HG02981 (cell line): ENCODE data around the gene SPDYE9.
"Not testable (repeated sequence)": the region's sequence is repeated elsewhere in the genome, so short reads cannot be mapped to it uniquely, and the experiment has no call there.

Source experiments
- ATAC-seq: cut with Tn5 transposase; IDR thresholded peaks from one replicate; pipeline ENCODE4 v1.9.1; 2021; ENCODE audit warnings: mild to moderate bottlenecking, moderate library complexity; ENCODE audit not compliant: unreplicated experiment

The SPDYE9 gene, protein sequence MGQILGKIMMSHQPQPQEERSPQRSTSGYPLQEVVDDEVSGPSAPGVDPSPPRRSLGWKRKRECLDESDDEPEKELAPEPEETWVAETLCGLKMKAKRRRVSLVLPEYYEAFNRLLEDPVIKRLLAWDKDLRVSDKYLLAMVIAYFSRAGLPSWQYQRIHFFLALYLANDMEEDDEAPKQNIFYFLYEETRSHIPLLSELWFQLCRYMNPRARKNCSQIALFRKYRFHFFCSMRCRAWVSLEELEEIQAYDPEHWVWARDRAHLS

DNA sequence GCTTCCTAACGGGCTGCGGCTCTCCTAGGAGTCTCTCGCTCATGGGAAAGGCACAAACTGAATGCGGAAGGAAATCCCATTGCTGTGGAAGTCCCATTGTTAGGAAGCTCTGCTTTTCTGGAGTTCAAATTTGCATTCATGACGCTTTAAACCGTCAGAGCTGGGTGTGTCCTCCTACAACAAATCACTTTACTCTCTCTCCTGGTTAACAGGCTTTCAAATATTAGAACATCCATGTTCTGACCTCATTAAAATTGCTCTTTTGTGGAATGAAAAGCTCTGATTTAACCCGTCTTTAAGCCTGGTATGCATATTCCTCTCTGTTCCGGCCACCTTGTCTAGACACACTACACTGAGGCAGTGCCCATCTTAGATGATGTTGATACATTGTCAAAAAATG, at the start of gene SPDYE9:
Gene SPDYE9 (minus strand): TSS at position 101 of the 400 bp plus-strand sequence. CDS start 1,800 bp downstream, outside the sequence.
- not testable (repeated sequence) for ATAC-seq

DNA sequence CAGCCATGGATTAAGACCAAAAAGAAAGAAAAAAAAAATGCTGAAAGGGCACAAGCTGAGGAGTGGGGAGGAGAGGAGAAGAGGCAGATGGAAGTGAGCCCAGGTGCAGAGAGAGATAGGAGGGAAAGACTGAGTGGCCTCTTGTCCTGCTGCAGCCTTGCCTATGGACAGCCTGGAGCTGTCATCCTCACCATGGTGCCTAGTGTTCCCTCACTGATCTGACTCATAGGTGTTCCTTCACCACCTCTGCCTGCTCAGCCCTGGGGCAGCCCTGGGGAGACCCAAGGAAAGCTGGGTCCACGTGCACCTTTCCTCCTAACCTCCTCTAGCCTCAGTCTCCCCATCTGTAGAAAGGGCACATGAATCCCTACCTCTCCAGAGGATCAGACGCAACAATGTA, 49.0 kb upstream of the SPDYE9 start:
- ATAC-seq, result not testable (repeated sequence)

DNA sequence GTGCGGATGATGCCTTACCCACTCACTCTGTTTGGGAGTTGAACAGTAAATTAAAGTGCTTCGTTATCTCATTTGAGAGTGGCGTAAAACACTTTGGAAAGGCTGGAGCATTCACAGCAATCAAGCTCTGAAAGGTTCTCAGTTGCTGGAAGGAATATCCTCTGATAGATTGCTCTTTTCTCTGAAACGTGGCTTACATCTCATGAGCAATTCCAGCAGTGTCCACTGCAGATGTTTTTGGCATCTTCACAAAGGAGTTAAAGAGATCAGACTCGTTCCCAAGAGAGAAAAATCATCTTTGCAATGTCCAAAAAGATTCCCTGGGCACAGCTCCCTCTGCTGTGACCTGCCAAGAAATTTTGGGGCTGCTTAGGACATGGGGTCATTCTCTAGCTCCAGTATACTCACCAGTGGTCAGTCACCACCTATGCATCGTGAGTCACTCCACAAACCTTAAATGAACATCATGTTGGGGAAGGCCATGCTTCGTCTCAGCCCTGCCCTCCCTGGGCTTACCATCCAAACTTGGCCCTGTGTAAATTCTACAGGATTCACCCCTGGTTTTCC, 46.9 kb upstream of the SPDYE9 start:
- ATAC-seq, result not testable (repeated sequence)

DNA sequence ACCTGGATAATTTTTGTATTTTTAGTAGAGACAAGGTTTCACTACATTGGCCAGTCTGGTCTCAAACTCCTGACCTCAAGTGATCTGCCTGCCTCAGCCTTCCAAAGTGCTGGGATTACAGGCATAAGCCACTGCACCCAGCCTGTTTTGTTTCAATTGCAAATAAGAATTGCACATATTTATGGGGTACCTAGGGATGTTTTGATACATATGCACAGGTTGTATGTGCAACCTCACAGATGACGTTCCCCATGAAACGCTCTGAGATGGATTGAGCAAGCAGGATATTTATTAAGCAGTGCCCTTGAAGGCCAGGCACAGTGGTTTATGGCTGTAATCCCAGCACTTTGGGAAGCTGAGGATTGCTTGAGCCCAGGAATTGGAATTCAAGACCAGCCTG, 44.8 kb upstream of the SPDYE9 start:
- ATAC-seq, result not testable (repeated sequence)

DNA sequence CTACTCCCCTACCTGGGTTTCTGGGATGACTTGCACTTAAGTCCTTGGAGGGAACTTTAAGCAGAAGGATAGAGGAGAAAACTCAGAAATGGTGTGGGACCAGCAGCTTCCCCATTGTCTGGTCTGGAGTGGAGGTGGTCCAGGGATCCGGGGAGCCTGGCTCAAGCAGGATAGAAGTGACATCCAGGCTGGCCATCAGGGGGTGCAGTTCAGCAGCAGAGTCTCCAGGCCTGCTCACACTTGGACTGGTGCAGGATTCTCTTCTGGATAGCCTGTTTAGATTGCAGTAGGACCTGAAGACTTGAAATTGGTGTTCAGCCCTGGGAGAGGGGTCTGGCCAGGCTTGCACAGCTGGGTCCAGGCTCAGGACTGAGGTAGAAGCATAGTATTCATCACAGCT, 38.3 kb upstream of the SPDYE9 start:
- not testable (repeated sequence) for ATAC-seq

DNA sequence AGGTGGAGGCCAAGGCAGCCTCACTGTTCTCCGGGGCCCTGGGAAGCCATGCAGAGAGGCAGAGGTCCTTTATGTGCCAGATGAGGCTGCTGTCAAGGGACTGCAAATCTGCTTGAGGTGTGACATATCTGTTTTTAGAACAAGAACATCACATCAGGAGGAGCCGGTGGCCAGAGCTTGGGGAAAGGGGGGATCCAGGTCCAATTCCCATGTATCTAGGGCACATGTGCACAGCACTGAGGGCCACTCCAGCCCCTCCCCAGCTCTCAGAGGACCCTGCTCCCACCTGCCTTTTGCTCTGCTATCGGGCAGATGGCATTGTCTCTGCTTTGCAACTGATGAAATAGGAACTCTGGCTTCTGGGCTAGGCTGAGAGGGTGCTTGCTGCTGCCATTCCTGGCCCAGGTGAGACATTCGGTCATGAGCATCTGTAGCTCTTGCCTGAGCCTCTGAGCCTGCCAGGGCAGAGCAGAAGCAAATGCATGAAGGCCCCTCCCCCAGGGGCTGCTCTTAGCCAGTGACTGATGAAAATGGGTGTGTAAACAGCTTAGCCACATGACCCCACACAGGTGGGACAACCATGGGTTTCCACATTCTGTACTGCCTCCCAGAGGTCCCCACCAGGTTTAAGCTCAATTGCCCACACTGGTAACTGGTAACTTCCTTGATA, 37.1 kb upstream of the SPDYE9 start:
- ATAC-seq, result not testable (repeated sequence)

DNA sequence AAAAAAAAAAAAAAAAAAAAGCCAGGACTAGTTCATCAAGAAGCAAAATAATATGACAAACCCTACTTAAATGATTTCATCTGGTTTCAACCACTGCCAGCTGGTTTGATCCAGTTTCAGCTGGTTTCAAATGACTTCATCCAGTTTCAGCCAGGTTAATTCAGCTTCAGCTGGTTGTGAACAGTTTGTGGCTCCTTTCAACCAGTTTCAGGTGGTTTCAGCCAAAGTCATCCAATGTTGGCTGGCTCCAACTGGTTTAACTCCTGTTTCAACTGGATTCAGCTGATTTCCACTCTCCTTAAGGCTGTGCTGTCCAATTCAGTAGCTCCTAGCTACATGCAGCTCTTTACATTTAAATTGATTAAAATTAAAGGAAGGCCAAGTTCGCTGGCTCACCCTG, 32.3 kb upstream of the SPDYE9 start:
- ATAC-seq, result not testable (repeated sequence)

DNA sequence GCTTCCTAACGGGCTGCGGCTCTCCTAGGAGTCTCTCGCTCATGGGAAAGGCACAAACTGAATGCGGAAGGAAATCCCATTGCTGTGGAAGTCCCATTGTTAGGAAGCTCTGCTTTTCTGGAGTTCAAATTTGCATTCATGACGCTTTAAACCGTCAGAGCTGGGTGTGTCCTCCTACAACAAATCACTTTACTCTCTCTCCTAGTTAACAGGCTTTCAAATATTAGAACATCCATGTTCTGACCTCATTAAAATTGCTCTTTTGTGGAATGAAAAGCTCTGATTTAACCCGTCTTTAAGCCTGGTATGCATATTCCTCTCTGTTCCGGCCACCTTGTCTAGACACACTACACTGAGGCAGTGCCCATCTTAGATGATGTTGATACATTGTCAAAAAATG, 28.0 kb downstream of the SPDYE9 start, which contains the start of gene SPDYE11:
Gene SPDYE11 (minus strand): TSS at position 101 of the 400 bp plus-strand sequence. CDS start 1,800 bp downstream, outside the sequence.
- ATAC-seq, result not testable (repeated sequence)

DNA sequence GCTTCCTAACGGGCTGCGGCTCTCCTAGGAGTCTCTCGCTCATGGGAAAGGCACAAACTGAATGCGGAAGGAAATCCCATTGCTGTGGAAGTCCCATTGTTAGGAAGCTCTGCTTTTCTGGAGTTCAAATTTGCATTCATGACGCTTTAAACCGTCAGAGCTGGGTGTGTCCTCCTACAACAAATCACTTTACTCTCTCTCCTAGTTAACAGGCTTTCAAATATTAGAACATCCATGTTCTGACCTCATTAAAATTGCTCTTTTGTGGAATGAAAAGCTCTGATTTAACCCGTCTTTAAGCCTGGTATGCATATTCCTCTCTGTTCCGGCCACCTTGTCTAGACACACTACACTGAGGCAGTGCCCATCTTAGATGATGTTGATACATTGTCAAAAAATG, 56.2 kb downstream of the SPDYE9 start, which contains the start of gene SPDYE8:
Gene SPDYE8 (minus strand): TSS at position 101 of the 400 bp plus-strand sequence. CDS start 1,800 bp downstream, outside the sequence.
- not testable (repeated sequence) for ATAC-seq
